Measurements from ENCODE around the gene TMF1. TPM values are rescaled to one million over a fixed set of nuclear protein-coding genes. Genes with fewer than 3 reads are reported as not detected.

TMF1 gene
- 17.8 and 18.3 TPM in 2 replicates for total RNA-seq (2021; fragmentation: NEBNext Ultra II Directional; extraction: Animal tissue kit (Norgen Biotek cat#: 25700))
- polyA plus RNA-seq (2011; rRNA removed): 1.4 TPM in 2 replicates
- polyA plus RNA-seq (2011; cell fraction: cytosol; rRNA removed): 2.6 TPM
- polyA plus RNA-seq (2011; cell fraction: nucleus; rRNA removed): 11.5 TPM
- polyA plus RNA-seq (2012, experiment 1 of 2): 4.9 to 11.8 TPM (median 6.7 TPM) in 4 replicates
- 0.60 TPM for polyA plus RNA-seq (2012, experiment 2 of 2)
- 11.2 TPM for polyA plus RNA-seq (2013, experiment 1 of 2)
- 10.6 TPM for polyA plus RNA-seq (2013, experiment 2 of 2)
- polyA minus RNA-seq (2011; rRNA and poly(A)+ RNA removed): 6.7 and 13.8 TPM in 2 replicates
- 8.1 TPM for polyA minus RNA-seq (2011; cell fraction: cytosol; rRNA and poly(A)+ RNA removed)
- 16.9 TPM for polyA minus RNA-seq (2011; cell fraction: nucleus; rRNA and poly(A)+ RNA removed)
- long read RNA-seq, experiment 1, full-length matches to known transcripts: 1 of 17 reads
- long read RNA-seq, experiment 1, partial matches to known transcripts: 8 of 17 reads
- long read RNA-seq, experiment 1, other reads (novel, unspliced or antisense): 8 of 17 reads
- long read RNA-seq, experiment 2, full-length matches to known transcripts: 4 of 14 reads
- long read RNA-seq, experiment 2, partial matches to known transcripts: 8 of 14 reads
- long read RNA-seq, experiment 2, other reads (novel, unspliced or antisense): 2 of 14 reads

- Histone ChIP-seq H3K4ac (replicated peaks; ENCODE audit: insufficient read length, low read depth, low read length) (no peak within 1 kb of the TSS), H2BK120ac (replicated peaks; ENCODE audit: low read depth, low read length) (no peak within 1 kb of the TSS), H3K36me3 (ENCODE audit: control insufficient read depth in 2 of 4, insufficient read depth in 4 of 4, low read length in 3 of 4) (peaks cover 3 to 39% (median 11%) of the 10 kb centered on the region in 4 experiments; a peak in 6 of 8 replicates), H3K9ac (replicated peaks in 1 of 4; ENCODE audit: extremely low read depth in 1 of 4, low read depth in 3 of 4, low read length in 3 of 4) (peak within 1 kb of the TSS; percentile 49 to 88 (median 80)), H3K9me3 (ENCODE audit: insufficient read depth in 2 of 2, low read depth in 1 of 2, low read length in 1 of 2) (no peaks in the 10 kb centered on the region), H3K27ac (ENCODE audit: low read depth, low read length) (peak within 1 kb of the TSS; percentile 85), H2AFZ (ENCODE audit: low read length) (peak within 1 kb of the TSS; percentile 85), H2BK5ac (ENCODE audit: low read depth, low read length) (peak within 1 kb of the TSS; percentile 60), H3K56ac (replicated peaks; ENCODE audit: insufficient read length, low read depth, low read length) (no peak within 1 kb of the TSS), H4K20me1 (replicated peaks in 1 of 2; ENCODE audit: control insufficient read depth in 1 of 2, insufficient read depth in 2 of 2, low read length in 2 of 2) (no peaks in the 10 kb centered on the region), H3K4me2 (ENCODE audit: insufficient read depth in 1 of 2, low read depth in 2 of 2, low read length in 2 of 2) (peak within 1 kb of the TSS; percentile 78 to 90), H3K18ac (ENCODE audit: extremely low read depth, low read length) (no peak within 1 kb of the TSS), H2BK15ac (ENCODE audit: low read length) (0 out of 2 replicates have a peak within 1 kb of the TSS, but pooled peaks have one; percentile 19), H3K14ac (ENCODE audit: insufficient read length) (no peak within 1 kb of the TSS), H4K91ac (replicated peaks; ENCODE audit: insufficient read length, low read length) (no peak within 1 kb of the TSS), H3K79me1 (ENCODE audit: low read depth, low read length) (no peaks in the 10 kb centered on the region), H3K4me1 (replicated peaks in 1 of 4; ENCODE audit: control insufficient read depth in 3 of 4, insufficient read depth in 4 of 4, low read length in 3 of 4) (peaks cover 0 to 4% (median 1%) of the 10 kb centered on the region in 4 experiments; a peak in 2 of 7 replicates), H2BK20ac (ENCODE audit: low read length) (no peak within 1 kb of the TSS), H3K23ac (ENCODE audit: insufficient read length) (no peak within 1 kb of the TSS), H2BK12ac (ENCODE audit: low read depth, low read length) (peak within 1 kb of the TSS; percentile 80; the same call in 1 of the 2 replicates), H3K4me3 (ENCODE audit: extremely low read depth in 1 of 4, insufficient read depth in 2 of 4, low read depth in 3 of 4, low read length in 4 of 4) (peak within 1 kb of the TSS; percentile 77 to 91 (median 84)), H2AK5ac (ENCODE audit: low read depth, low read length) (no peak within 1 kb of the TSS), H3K23me2 (ENCODE audit: low read depth, low read length) (peaks cover 7% of the 10 kb centered on the region), H4K5ac (ENCODE audit: insufficient read length, low read depth, low read length) (no peak within 1 kb of the TSS), H3K27me3 (replicated peaks in 1 of 4; ENCODE audit: control insufficient read depth in 3 of 4, extremely low read depth in 1 of 4, insufficient read depth in 3 of 4, low read length in 3 of 4) (no peaks in the 10 kb centered on the region), H4K8ac (ENCODE audit: extremely low read depth, insufficient read depth, low read length) (peak within 1 kb of the TSS; percentile 94), H3K79me2 (ENCODE audit: control insufficient read depth in 1 of 2, insufficient read depth in 2 of 2, low read length in 2 of 2) (peaks cover 0 to 22% of the 10 kb centered on the region in 2 experiments; a peak in 2 of 4 replicates)
- DNase-seq (ENCODE audit: low read depth in 1 of 2, low spot score in 2 of 2): peak; percentile 97
- 1% methylated on average over 40 of the region's 45 CpGs; no CpG with 5 or more reads in 1 of the 2 experiments for WGBS, 2 experiments (ENCODE audit: extremely low coverage in 1 of 2, insufficient coverage in 1 of 2, insufficient read length in 1 of 2, insufficient replicate concordance in 2 of 2, low coverage in 1 of 2, low lambda C conversion rate in 2 of 2, missing lambda C conversion rate in 1 of 2)
- POLR2A ChIA-PET (ENCODE audit: partially characterized antibody): interaction anchor here (0.6 to 3.6 kb wide), 16 partner anchors 9 to 754 kb away, joined by 3 to 19 read pairs (median 4); partner anchors contain the start of genes EOGT and UBA3
- peak; percentile 99 for FAIRE-seq
- CTCF ChIA-PET (ENCODE audit: partially characterized antibody): interaction anchor here (1.0 to 1.3 kb wide), 3 partner anchors 37 to 53 kb away, joined by 3 to 4 read pairs (median 3); partner anchors contain the start of gene EOGT
- TF ChIP-seq SP4 (IDR thresholded peaks at IDR 0.05; ENCODE audit: low read length) (no peak), JUN (IDR thresholded peaks at IDR 0.05; ENCODE audit: low read depth, low read length) (no peak), CTCF (IDR thresholded peaks at IDR 0.05; ENCODE audit: control extremely low read depth in 1 of 3, insufficient read depth in 1 of 3, low read depth in 1 of 3, low read length in 3 of 3) (no peak), BACH1 (IDR thresholded peaks at IDR 0.05; ENCODE audit: low read length) (no peak)
Measured at GRCh38 chr3:69051756-69052471, at the start of gene TMF1. Gene TMF1, minus strand, starts transcription at chr3:69052333. Its CDS starts 247 bp downstream, at chr3:69052086.

All from H1 (cell line).